ENCODE data around the gene PIK3CB. TPM values are rescaled to one million over a fixed set of nuclear protein-coding genes. Genes with fewer than 3 reads are reported as not detected.
A peak's percentile ranks its signal among the peaks of the same experiment; 100 is the strongest.

The PIK3CB gene
- total RNA-seq, 5 donors from 2014 or later (not counting 1 experiment from before 2014, with no cell fraction given): 25.2 to 34.4 (median 30.9) TPM

- peaks cover 9% of the 10 kb centered on the region for H3K9me3 ChIP-seq
- Mint-ChIP-seq H3K4me3 (peak overlapping the region in 1 of 3 donors; percentile 21), H3K27me3 (no peaks in the 10 kb centered on the region), H3K36me3 (peaks cover 71% of the 10 kb centered on the region), H3K4me1 (peaks cover 0 to 6% (median 0%) of the 10 kb centered on the region in 3 donors), H3K9me3 (peaks cover 0 to 14% (median 13%) of the 10 kb centered on the region in 3 donors), H3K27ac (no peak overlapping the region)
- H3K27me3 ChIP-seq (replicated peaks in 1 of 2; ENCODE audit: control insufficient read depth in 2 of 2, extremely low read depth in 1 of 2, insufficient read depth in 2 of 2, low read length in 1 of 2): no peaks in the 10 kb centered on the region
- no peak overlapping the region for H3K27ac ChIP-seq (ENCODE audit: low read length)
- no peak overlapping the region for H3K4me3 ChIP-seq (ENCODE audit: control insufficient read depth in 1 of 2, extremely low read depth in 1 of 2, low read length in 1 of 2)
- POLR2A ChIA-PET: no interaction called here
- no peaks in the 10 kb centered on the region for H3K4me1 ChIP-seq (ENCODE audit: control insufficient read depth in 1 of 2, extremely low read depth in 1 of 2, insufficient read depth in 2 of 2, low read length in 2 of 2)
- no CpG with 5 or more reads among the region's 1 CpG for WGBS (ENCODE audit: insufficient coverage)
- ATAC-seq (replicated peaks in 1 of 4) (no peak), DNase-seq (no peak)
- CTCF ChIA-PET: no interaction called here
- peaks cover 10 to 14% of the 10 kb centered on the region in 2 donors for H3K36me3 ChIP-seq (ENCODE audit: control insufficient read depth in 2 of 2, extremely low read depth in 1 of 2, insufficient read depth in 1 of 2, low read length in 1 of 2)
Observed at GRCh38 chr3:138675393-138675792, 159.3 kb downstream of the PIK3CB start.

GRCh38 chr3:138673641-138674530, 160.8 kb downstream of the PIK3CB start:
- H3K36me3 ChIP-seq (ENCODE audit: control insufficient read depth in 2 of 2, extremely low read depth in 1 of 2, insufficient read depth in 1 of 2, low read length in 1 of 2): peaks cover 10 to 14% of the 10 kb centered on the region in 2 donors
- Mint-ChIP-seq H3K27ac (no peak overlapping the region), H3K27me3 (no peaks in the 10 kb centered on the region), H3K4me3 (no peak overlapping the region), H3K36me3 (peaks cover 82% of the 10 kb centered on the region), H3K4me1 (peaks cover 0 to 6% (median 0%) of the 10 kb centered on the region in 3 donors), H3K9me3 (peaks cover 0 to 14% (median 13%) of the 10 kb centered on the region in 3 donors)
- POLR2A ChIA-PET: no interaction called here
- 93% methylated on average over 1 of the region's 4 CpGs for WGBS (ENCODE audit: insufficient coverage)
- no peaks in the 10 kb centered on the region for H3K27me3 ChIP-seq (replicated peaks in 1 of 2; ENCODE audit: control insufficient read depth in 2 of 2, extremely low read depth in 1 of 2, insufficient read depth in 2 of 2, low read length in 1 of 2)
- CTCF ChIA-PET: no interaction called here
- H3K27ac ChIP-seq (ENCODE audit: low read length): no peak overlapping the region
- ATAC-seq (replicated peaks in 1 of 4) (no peak), DNase-seq (no peak)
- no peak overlapping the region for H3K4me3 ChIP-seq (ENCODE audit: control insufficient read depth in 1 of 2, extremely low read depth in 1 of 2, low read length in 1 of 2)
- peaks cover 9% of the 10 kb centered on the region for H3K9me3 ChIP-seq
- H3K4me1 ChIP-seq (ENCODE audit: control insufficient read depth in 1 of 2, extremely low read depth in 1 of 2, insufficient read depth in 2 of 2, low read length in 2 of 2): no peaks in the 10 kb centered on the region

GRCh38 chr3:138670407-138670806, 164.3 kb downstream of the PIK3CB start:
- Histone ChIP-seq H3K27me3 (replicated peaks in 1 of 2; ENCODE audit: control insufficient read depth in 2 of 2, extremely low read depth in 1 of 2, insufficient read depth in 2 of 2, low read length in 1 of 2) (no peaks in the 10 kb centered on the region), H3K36me3 (ENCODE audit: control insufficient read depth in 2 of 2, extremely low read depth in 1 of 2, insufficient read depth in 1 of 2, low read length in 1 of 2) (peaks cover 10 to 20% of the 10 kb centered on the region in 2 donors), H3K9me3 (peaks cover 4% of the 10 kb centered on the region), H3K4me1 (ENCODE audit: control insufficient read depth in 1 of 2, extremely low read depth in 1 of 2, insufficient read depth in 2 of 2, low read length in 2 of 2) (no peaks in the 10 kb centered on the region), H3K4me3 (ENCODE audit: control insufficient read depth in 1 of 2, extremely low read depth in 1 of 2, low read length in 1 of 2) (no peak overlapping the region), H3K27ac (ENCODE audit: low read length) (no peak overlapping the region)
- CTCF ChIA-PET: interaction anchor here (0.7 to 1.0 kb wide), 2 partner anchors 9 to 76 kb away, joined by 3 to 4 read pairs; no protein-coding TSS in a partner anchor
- Mint-ChIP-seq H3K9me3 (peaks cover 0 to 6% (median 5%) of the 10 kb centered on the region in 3 donors), H3K4me3 (no peak overlapping the region), H3K27ac (no peak overlapping the region), H3K27me3 (no peaks in the 10 kb centered on the region), H3K36me3 (peaks cover 71% of the 10 kb centered on the region), H3K4me1 (peaks cover 0 to 6% (median 0%) of the 10 kb centered on the region in 3 donors)
- POLR2A ChIA-PET: interaction anchor here in 1 of 2 donors (0.6 kb wide), 2 partner anchors 78 to 675 kb away, joined by 3 to 12 read pairs; no protein-coding TSS in a partner anchor
- DNase-seq: no peak
- ATAC-seq (replicated peaks in 1 of 4): no peak

GRCh38 chr3:138668107-138668506, 166.6 kb downstream of the PIK3CB start:
- Mint-ChIP-seq H3K36me3 (peaks cover 72% of the 10 kb centered on the region), H3K27me3 (no peaks in the 10 kb centered on the region), H3K4me3 (no peak overlapping the region), H3K4me1 (peaks cover 0 to 6% (median 0%) of the 10 kb centered on the region in 3 donors), H3K9me3 (no peaks in the 10 kb centered on the region), H3K27ac (no peak overlapping the region)
- Histone ChIP-seq H3K4me3 (ENCODE audit: control insufficient read depth in 1 of 2, extremely low read depth in 1 of 2, low read length in 1 of 2) (no peak overlapping the region), H3K9me3 (no peaks in the 10 kb centered on the region), H3K27ac (ENCODE audit: low read length) (no peak overlapping the region), H3K27me3 (replicated peaks in 1 of 2; ENCODE audit: control insufficient read depth in 2 of 2, extremely low read depth in 1 of 2, insufficient read depth in 2 of 2, low read length in 1 of 2) (no peaks in the 10 kb centered on the region), H3K4me1 (ENCODE audit: control insufficient read depth in 1 of 2, extremely low read depth in 1 of 2, insufficient read depth in 2 of 2, low read length in 2 of 2) (no peaks in the 10 kb centered on the region), H3K36me3 (ENCODE audit: control insufficient read depth in 2 of 2, extremely low read depth in 1 of 2, insufficient read depth in 1 of 2, low read length in 1 of 2) (peaks cover 6 to 30% of the 10 kb centered on the region in 2 donors)
- DNase-seq (no peak), ATAC-seq (replicated peaks in 1 of 4) (no peak)
- ChIA-PET CTCF (no interaction called here), POLR2A (no interaction called here)
- no CpG with 5 or more reads among the region's 1 CpG for WGBS (ENCODE audit: insufficient coverage)

- no peak for DNase-seq
- WGBS (ENCODE audit: insufficient coverage): no CpG with 5 or more reads among the region's 2 CpGs
- Mint-ChIP-seq H3K4me3 (no peak overlapping the region), H3K9me3 (no peaks in the 10 kb centered on the region), H3K4me1 (no peaks in the 10 kb centered on the region), H3K27ac (no peak overlapping the region), H3K27me3 (no peaks in the 10 kb centered on the region), H3K36me3 (peaks cover 71% of the 10 kb centered on the region)
- POLR2A ChIA-PET: interaction anchor here in 1 of 2 donors (0.6 kb wide), 1 partner anchor 273 kb away, joined by 4 read pairs; no protein-coding TSS in a partner anchor
- Histone ChIP-seq H3K9me3 (no peaks in the 10 kb centered on the region), H3K4me1 (ENCODE audit: control insufficient read depth in 1 of 2, extremely low read depth in 1 of 2, insufficient read depth in 2 of 2, low read length in 2 of 2) (no peaks in the 10 kb centered on the region), H3K4me3 (ENCODE audit: control insufficient read depth in 1 of 2, extremely low read depth in 1 of 2, low read length in 1 of 2) (no peak overlapping the region), H3K36me3 (ENCODE audit: control insufficient read depth in 2 of 2, extremely low read depth in 1 of 2, insufficient read depth in 1 of 2, low read length in 1 of 2) (peaks cover 7 to 38% of the 10 kb centered on the region in 2 donors), H3K27me3 (replicated peaks in 1 of 2; ENCODE audit: control insufficient read depth in 2 of 2, extremely low read depth in 1 of 2, insufficient read depth in 2 of 2, low read length in 1 of 2) (no peaks in the 10 kb centered on the region), H3K27ac (ENCODE audit: low read length) (no peak overlapping the region)
- CTCF ChIA-PET: no interaction called here
- ATAC-seq (replicated peaks in 1 of 4): no peak
Observed at GRCh38 chr3:138657508-138657907, 177.2 kb downstream of the PIK3CB start.

GRCh38 chr3:138653567-138653966, 181.2 kb downstream of the PIK3CB start:
- no peaks in the 10 kb centered on the region for H3K27me3 Mint-ChIP-seq
- Histone ChIP-seq H3K27me3 (replicated peaks in 1 of 2; ENCODE audit: control insufficient read depth in 2 of 2, extremely low read depth in 1 of 2, insufficient read depth in 2 of 2, low read length in 1 of 2) (no peaks in the 10 kb centered on the region), H3K4me3 (ENCODE audit: control insufficient read depth in 1 of 2, extremely low read depth in 1 of 2, low read length in 1 of 2) (no peak overlapping the region), H3K27ac (ENCODE audit: low read length) (no peak overlapping the region), H3K4me1 (ENCODE audit: control insufficient read depth in 1 of 2, extremely low read depth in 1 of 2, insufficient read depth in 2 of 2, low read length in 2 of 2) (no peaks in the 10 kb centered on the region), H3K36me3 (ENCODE audit: control insufficient read depth in 2 of 2, extremely low read depth in 1 of 2, insufficient read depth in 1 of 2, low read length in 1 of 2) (peaks cover 24 to 61% of the 10 kb centered on the region in 2 donors), H3K9me3 (no peaks in the 10 kb centered on the region)
- CTCF ChIA-PET: no interaction called here
- no peaks in the 10 kb centered on the region for H3K4me1 Mint-ChIP-seq
- peak in 1 of 35 experiments; percentile 9 for DNase-seq
- no peak for ATAC-seq (replicated peaks in 1 of 4)
- no peak overlapping the region for H3K4me3 Mint-ChIP-seq
- H3K36me3 Mint-ChIP-seq: peaks cover 80% of the 10 kb centered on the region
- H3K27ac Mint-ChIP-seq: no peak overlapping the region
- POLR2A ChIA-PET: no interaction called here
- peaks cover 6 to 9% (median 7%) of the 10 kb centered on the region in 3 donors for H3K9me3 Mint-ChIP-seq
